Esophagus squamous epithelium (tissue), 4 donors: ENCODE data around the gene RNF187.

ENCODE experiments used
- CTCF ChIP-seq, 6 experiments: fragments of 450-650 bp in 4 of 6; fragments of 200-600 bp in 2 of 6; sonication (generic) in 2 of 6; IDR thresholded peaks; one replicate each; pipeline ENCODE4 v1.5.1; 2016 to 2019; ENCODE audit warnings: antibody characterized with exemption in 6 of 6, mild to moderate bottlenecking in 4 of 6, moderate library complexity in 4 of 6
- POLR2A ChIP-seq, 4 donors: fragments of 450-650 bp; IDR thresholded peaks; one replicate each; pipeline ENCODE4 v1.6.1; 2017; ENCODE audit warnings: antibody characterized with exemption in 4 of 4, mild to moderate bottlenecking in 4 of 4, moderate library complexity in 3 of 4

- TF ChIP-seq CTCF (IDR thresholded peaks at IDR 0.05) (no peak), POLR2A (IDR thresholded peaks at IDR 0.05) (no peak)
Measured at GRCh38 chr1:228502522-228502921, 15.3 kb downstream of the RNF187 start.
